NT2/D1 (cell line): ENCODE results near the gene PNPLA5.

Experiments
- DNase-seq: peaks from one replicate; pipeline ENCODE4 v3.0.0-alpha.2; 2011; ENCODE audit warnings: low read depth, low spot score
- H3K27me3 ChIP-seq: 2 replicates; pipeline ENCODE4 v1.6.0; 2011; ENCODE audit warnings: mild to moderate bottlenecking; ENCODE audit not compliant: insufficient read length, insufficient read depth
- H3K36me3 ChIP-seq: 2 replicates; pipeline ENCODE4 v1.6.1; 2011; ENCODE audit warnings: mild to moderate bottlenecking, low read length, mixed read lengths; ENCODE audit not compliant: insufficient read depth, insufficient read length
- H3K4me1 ChIP-seq: 2 replicates; pipeline ENCODE4 v1.5.1; 2011; ENCODE audit not compliant: insufficient read depth, insufficient read length
- H3K4me3 ChIP-seq: 2 replicates; pipeline ENCODE4 v1.5.1; 2011; ENCODE audit warnings: low read depth; ENCODE audit not compliant: insufficient read length
- H3K9ac ChIP-seq: 2 replicates; pipeline ENCODE4 v1.6.0; 2011; ENCODE audit warnings: low read depth; ENCODE audit not compliant: insufficient read length
- H3K9me3 ChIP-seq: 2 replicates; pipeline ENCODE4 v1.5.1; 2011; ENCODE audit warnings: mild to moderate bottlenecking, low read length; ENCODE audit not compliant: insufficient read depth
- SUZ12 ChIP-seq: IDR thresholded peaks from 2 replicates; pipeline ENCODE4 v1.6.1; 2011; ENCODE audit not compliant: insufficient read length, insufficient read depth; ENCODE audit errors: extremely low read depth
- YY1 ChIP-seq: IDR thresholded peaks from 2 replicates; pipeline ENCODE4 v1.6.1; 2011; ENCODE audit not compliant: insufficient read length, insufficient read depth
- ZNF274 ChIP-seq: IDR thresholded peaks from 2 replicates; pipeline ENCODE4 v1.6.1; 2011; ENCODE audit warnings: mild to moderate bottlenecking, low read depth, low read length

The PNPLA5 gene

GRCh38 chr22:43847376-43848289 lies 44.2 kb downstream of the PNPLA5 start:
- H3K27me3 ChIP-seq: no peaks in the 10 kb centered on the region
- peaks cover 10% of the 10 kb centered on the region for H3K4me1 ChIP-seq
- H3K4me3 ChIP-seq: no peak overlapping the region
- no peaks in the 10 kb centered on the region for H3K9me3 ChIP-seq
- TF ChIP-seq ZNF274 (no peak), YY1 (no peak), SUZ12 (no peak)
- DNase-seq: no peak
- no peak overlapping the region for H3K9ac ChIP-seq
- peaks cover 4% of the 10 kb centered on the region for H3K36me3 ChIP-seq

- Histone ChIP-seq H3K9me3 (no peaks in the 10 kb centered on the region), H3K36me3 (peaks cover 4% of the 10 kb centered on the region), H3K4me1 (peaks cover 7% of the 10 kb centered on the region), H3K4me3 (no peak overlapping the region), H3K9ac (no peak overlapping the region), H3K27me3 (no peaks in the 10 kb centered on the region)
- no peak for DNase-seq
- TF ChIP-seq SUZ12: no peak
These were observed 44.8 kb downstream of the PNPLA5 start for GRCh38 chr22:43846966-43847365.

DNA sequence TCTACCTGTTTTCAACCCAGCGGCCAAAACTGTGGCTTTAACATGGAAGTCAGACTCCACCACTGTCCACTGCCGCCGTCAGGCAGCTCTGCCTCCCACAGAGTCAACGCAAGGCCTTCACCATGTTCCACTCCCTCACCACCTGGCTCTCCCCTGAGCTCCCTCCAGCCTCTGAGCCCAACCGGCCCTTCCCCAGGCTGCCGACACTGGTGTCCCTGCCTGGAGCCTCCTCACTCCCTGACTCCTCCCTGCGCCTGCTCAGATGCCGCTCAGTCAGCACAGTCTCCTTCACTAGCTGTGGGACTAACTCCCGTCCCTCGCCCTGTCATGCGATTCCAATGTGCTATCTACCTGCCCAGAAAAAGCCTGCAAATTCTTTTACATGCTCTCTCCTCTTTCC lies 45.8 kb downstream of the PNPLA5 start:
- H3K36me3 ChIP-seq: peaks cover 4% of the 10 kb centered on the region
- H3K27me3 ChIP-seq: no peaks in the 10 kb centered on the region
- no peaks in the 10 kb centered on the region for H3K9me3 ChIP-seq
- peaks cover 7% of the 10 kb centered on the region for H3K4me1 ChIP-seq
- no peak overlapping the region for H3K9ac ChIP-seq
- TF ChIP-seq YY1: no peak
- no peak overlapping the region for H3K4me3 ChIP-seq
- DNase-seq: no peak

DNA sequence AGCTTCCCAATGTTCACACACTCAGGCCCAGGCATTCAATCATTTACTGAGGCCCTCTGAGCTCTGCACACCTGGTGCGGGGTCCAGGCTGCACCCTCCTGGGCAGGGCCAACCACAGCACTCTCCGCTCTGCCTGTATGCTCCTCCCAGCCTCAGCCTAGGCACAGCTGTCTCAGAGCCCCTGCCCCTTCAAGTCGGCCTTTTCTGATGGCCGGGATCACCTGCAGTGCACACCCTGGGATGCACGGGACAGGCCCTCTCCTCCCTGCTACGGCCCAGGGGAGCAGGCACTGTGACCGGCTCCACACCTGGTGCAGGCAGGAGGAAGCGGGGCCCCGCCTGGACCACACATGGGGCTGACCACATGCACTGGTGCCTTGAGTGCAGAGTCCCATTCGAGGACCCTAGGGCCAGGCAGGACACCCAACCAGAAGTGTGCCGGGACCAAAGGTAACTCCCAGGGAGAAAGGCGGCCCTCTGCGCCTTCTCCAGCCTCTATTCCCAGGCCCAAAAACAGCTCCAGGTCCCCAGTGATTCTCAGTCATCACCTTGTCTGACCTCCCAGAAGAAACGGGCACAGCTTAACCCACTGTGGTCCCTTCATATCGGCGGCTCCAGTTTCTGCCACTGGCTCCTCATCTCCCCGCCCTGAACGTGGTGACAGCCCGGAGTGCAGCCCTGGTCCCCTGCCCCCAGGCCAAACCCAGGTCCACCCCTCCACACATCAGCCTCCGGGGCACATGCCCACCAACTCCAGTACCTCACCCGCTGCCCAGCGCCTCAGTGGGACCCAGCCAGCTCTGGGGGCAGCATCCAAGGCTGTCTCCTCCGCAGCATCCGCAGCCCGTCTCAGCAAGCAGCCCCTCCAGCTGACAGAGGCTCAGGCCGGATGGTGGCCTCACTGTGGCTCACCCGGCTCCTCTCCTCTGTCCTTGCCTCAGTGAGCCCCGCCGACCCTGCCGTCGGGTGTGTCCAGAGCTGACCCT lies 47.0 kb downstream of the PNPLA5 start:
- Histone ChIP-seq H3K4me3 (no peak overlapping the region), H3K27me3 (no peaks in the 10 kb centered on the region), H3K9me3 (no peaks in the 10 kb centered on the region), H3K36me3 (peaks cover 4% of the 10 kb centered on the region), H3K4me1 (peaks cover 7% of the 10 kb centered on the region), H3K9ac (no peak overlapping the region)
- no peak for DNase-seq
- TF ChIP-seq ZNF274: no peak
- TF ChIP-seq SUZ12: no peak
- TF ChIP-seq YY1: no peak

- no peak for DNase-seq
- H3K9ac ChIP-seq: no peak overlapping the region
- H3K9me3 ChIP-seq: no peaks in the 10 kb centered on the region
- H3K27me3 ChIP-seq: no peaks in the 10 kb centered on the region
- H3K36me3 ChIP-seq: peaks cover 9% of the 10 kb centered on the region
- H3K4me3 ChIP-seq: no peak overlapping the region
- TF ChIP-seq SUZ12 (no peak), ZNF274 (no peak), YY1 (no peak)
- H3K4me1 ChIP-seq: peaks cover 7% of the 10 kb centered on the region
These were observed 47.9 kb downstream of the PNPLA5 start for GRCh38 chr22:43843783-43844530.

GRCh38 chr22:43841742-43842141 lies 50.1 kb downstream of the PNPLA5 start:
- H3K36me3 ChIP-seq: peaks cover 26% of the 10 kb centered on the region
- H3K9me3 ChIP-seq: no peaks in the 10 kb centered on the region
- DNase-seq: no peak
- no peak overlapping the region for H3K9ac ChIP-seq
- H3K4me1 ChIP-seq: peaks cover 3% of the 10 kb centered on the region
- H3K4me3 ChIP-seq: no peak overlapping the region
- H3K27me3 ChIP-seq: no peaks in the 10 kb centered on the region
- TF ChIP-seq SUZ12 (no peak), ZNF274 (no peak), YY1 (no peak)

GRCh38 chr22:43840851-43841250 lies 51.0 kb downstream of the PNPLA5 start:
- DNase-seq: no peak
- H3K4me1 ChIP-seq: peaks cover 2% of the 10 kb centered on the region
- H3K9ac ChIP-seq: no peak overlapping the region

More at GRCh38 chr22:43840851-43841250, 51.0 kb downstream of the PNPLA5 start:
- Histone ChIP-seq H3K27me3 (no peaks in the 10 kb centered on the region), H3K36me3 (peaks cover 28% of the 10 kb centered on the region), H3K4me3 (no peak overlapping the region), H3K9me3 (no peaks in the 10 kb centered on the region)
- TF ChIP-seq YY1: no peak
- no peak for TF ChIP-seq SUZ12
- no peak for TF ChIP-seq ZNF274
